HTERT RPE-1 (cell line): ENCODE measurements around the gene ZBTB22.
"Not testable (repeated sequence)": the region's sequence is repeated elsewhere in the genome, so short reads cannot be mapped to it uniquely, and the experiment has no call there.

ENCODE experiments used
- in situ Hi-C: fragments of 300-500 bp; cut with MboI; formaldehyde crosslinking; loops from 4 replicates; pipeline ENCODE4 v1.14.3; 2020; ENCODE audit warnings: low sequenced_read_pairs

Gene ZBTB22

DNA sequence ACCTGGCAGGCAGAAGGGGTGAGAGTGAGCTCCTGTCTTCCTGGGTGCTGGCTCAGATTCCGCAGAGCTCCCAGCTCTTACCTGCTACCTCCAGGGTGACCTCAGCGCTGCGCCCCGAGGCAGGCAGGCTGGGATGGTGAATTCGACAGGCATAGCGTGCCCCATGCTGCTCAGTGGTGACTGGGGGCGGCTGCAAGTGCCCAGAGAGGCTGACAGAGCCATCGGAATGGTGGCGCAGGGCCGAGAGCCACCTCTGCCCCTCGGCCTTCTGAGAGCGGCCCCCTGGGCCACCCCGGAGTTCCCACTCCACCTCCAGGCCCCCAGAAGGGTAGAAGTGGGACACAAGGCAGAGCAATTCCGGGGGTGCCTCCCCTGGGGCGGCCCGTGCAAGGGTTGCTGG is 13.3 kb downstream of the ZBTB22 start:
- in situ Hi-C loops: no loop called here

DNA sequence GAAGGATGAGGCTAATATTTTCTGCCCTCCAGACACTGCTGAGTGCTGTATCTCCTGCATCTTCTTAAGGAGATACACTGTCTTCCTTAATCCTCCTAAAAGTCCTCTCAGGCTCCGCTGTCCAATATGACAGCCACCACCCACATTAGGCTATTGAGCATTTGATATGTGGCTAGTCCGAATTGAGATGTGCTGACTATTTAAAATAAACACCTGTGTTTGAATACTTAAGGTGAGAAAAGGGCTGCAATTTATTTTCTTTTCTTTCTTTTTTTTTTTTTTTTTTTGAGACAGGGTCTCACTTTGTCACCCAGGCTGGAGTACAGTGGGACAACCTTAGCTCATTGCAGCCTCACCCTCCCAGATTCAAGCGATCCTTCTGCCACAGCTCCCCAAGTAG is 15.7 kb downstream of the ZBTB22 start:
- in situ Hi-C loops: no loop called here

DNA sequence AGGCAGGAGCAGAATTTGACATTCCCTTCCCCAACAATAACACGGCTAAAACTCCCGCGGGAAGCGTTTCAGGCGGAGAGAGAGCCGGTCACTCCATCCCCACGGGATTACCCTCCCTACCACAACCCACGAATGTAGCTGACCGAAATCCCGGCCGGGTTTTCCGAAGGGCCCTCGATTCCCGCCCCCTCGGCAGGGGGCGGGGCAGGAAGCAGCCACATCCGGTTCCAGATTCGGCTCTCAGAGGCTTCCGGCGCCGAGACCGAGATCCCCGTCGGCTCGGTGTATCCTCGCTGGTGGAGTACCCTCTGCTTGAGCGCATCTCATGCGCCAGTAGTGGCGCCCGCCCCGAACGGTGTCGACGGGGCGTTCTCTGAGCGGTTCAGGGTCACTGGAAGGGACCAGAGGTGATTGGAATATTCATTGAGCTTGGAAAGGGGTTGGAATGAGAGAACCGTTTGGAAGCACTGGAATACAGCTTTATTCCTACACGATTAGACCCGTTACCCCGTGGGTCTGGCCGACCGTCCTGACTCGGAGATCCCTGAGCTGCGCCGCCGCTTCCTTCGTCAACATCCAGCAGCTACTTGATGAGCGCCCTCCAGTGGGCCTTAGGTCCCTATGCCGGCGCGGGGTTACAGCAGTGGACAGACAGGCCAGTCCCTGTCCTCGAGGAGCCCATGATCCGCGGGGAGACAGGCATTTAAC is 18.2 kb downstream of the ZBTB22 start:
- in situ Hi-C loops: no loop called here

DNA sequence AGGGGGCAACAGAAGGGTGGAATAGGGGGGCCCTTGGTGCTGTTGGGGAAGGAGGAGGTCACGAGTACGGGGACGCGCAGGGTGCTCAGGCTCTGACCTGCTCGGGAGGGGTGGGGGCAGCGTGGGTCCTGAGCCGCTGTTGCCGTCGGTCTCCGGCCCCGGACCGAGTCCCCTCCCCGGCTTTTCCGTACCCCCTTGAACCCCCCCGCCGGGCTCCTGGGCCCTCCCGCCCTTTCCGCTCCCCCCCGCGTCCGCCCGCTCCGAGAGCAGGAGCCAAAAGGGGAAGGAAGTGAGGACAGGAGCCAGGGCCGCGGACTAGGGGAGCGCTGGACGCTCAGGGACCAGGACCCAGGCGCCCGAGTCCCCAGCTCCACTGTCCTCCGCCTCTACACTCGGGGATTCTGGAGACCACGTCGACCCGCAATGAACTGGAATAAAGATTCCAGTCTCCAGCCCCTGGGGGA is 18.7 kb downstream of the ZBTB22 start, which contains the start of gene RGL2:
TSS of gene RGL2 (minus strand) at position 170 of the 464 bp plus-strand sequence. CDS start 332 bp downstream, outside the sequence.
- in situ Hi-C loops: no loop called here

DNA sequence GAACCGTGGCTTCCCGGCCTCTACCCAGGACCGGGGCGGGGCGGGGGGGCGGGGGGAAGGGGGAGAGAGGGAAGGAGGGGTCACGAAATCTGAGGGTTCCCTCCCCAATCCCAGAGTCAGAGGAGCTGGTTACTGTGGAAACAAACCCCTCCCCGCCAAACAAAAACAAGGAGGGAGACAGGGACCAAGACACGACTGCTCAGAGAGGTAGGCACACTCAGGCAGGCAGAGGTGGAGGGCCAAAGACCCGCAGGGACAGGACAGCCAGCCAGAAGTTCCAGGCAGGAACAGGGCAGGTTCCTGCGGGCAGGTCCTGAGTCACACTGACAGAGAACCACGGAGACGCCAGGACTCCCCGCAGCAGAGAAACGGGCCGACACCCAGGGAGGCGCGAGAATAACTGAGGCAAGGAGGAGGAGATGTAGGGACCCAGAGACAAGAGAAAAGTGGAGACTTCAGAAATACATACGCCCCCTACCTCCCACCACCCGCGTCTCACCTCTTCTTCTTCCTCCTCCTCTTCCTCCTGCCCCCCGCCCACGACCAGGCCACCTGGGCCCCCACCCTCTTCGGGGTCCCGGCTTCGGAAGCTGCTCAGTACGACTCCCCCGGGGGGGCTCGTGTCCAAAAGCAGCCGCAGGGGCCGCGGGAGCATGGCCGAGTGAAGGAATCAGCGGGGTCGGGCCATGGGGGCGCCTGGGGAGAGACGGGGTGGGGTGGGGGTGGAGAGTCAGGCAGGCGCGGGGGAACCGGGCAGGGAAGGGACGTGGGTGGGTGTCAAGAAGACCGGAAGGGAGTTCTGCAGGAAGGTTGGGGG is 19.4 kb downstream of the ZBTB22 start:
- in situ Hi-C loops: no loop called here

DNA sequence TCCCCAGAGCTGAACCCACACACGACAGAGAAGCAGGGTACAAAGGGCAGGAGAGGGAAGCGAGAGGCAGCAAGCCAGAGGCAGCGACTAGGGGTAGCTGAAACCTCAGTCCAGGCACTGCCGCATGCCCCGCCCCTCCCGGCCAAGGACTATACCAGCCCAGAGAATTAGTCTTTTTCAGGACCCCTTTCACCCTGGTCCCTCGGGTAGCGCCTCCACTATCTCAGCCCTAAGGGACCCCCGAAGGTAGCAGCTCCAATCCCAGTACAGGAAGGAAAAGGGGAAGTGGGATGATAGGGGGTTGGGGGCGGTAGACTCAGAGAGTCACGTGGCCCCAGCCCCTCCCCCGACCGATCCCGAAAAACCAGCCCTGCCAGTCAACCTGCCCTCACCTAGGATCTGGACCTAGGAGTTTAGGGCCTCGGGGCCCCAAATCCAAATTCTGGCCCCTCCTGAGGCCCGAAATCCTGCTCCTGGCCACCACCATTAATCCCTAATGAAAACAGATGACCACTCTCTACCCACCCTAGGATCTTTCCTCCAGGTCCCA is 20.1 kb downstream of the ZBTB22 start:
- in situ Hi-C loops: no loop called here

DNA sequence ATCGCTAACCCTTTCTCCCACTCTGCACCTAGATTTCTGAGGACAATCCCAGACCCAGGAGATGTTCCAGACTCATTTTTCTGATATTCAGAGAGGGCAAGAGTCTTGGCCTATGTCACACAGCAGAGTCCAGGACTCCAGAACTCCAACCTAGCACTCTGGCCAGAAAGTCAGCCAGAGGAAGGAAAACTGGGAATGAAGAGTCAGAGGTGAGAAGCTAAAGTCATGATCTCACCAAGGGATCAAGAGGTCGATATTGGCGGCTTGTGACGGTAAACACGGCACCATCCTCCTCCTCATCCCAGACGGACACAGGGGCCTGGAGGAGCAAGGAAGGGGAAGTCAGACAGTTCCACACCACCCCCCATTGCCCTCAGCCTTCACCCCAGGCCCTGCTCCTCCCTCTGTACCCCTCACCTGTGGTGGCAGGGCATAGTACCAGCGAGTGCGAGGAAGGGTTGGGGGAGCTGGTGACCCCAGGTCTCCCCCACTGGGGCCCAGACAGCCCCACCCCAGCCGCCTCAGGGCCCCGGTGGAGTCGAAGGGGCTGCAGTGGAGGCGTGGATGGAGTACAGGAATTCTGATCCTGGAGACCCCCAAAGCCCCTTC is 20.6 kb downstream of the ZBTB22 start:
- in situ Hi-C loops: no loop called here

DNA sequence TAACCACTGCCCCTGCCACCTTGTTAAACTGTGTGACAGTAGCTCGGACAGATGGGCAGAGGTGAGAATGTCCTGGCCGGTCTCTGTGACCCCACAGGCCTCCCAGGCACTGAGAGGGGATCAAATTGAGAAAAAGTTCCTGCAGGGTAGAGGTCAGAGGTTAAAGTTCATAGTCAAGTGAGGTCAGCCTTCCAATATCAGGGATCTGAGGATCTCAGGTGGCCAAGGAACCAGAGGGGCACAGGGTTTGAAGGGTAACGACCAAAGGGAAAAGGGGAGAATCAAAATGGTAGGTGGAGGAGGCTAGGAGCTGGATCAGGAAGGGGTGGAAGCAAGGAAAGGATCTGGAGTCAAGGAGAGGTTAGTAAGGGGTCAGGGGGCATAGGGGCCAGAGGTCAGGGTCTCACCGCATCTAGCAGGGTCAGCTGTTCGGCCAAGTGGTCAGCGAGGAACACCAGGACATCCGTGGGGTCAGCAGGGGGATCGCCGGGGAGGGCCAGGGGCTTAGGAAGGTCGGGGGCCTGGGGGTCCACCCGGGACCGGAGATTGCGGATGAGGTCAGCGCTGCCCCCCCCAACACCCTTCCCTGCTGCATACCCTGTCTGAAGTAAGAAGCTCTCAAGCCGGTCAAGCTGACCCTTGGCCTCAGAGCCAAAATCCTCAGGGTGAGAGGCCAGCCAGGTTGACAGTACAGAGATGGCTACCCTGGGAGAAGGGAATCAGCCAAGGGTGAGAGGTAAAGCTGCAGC is 21.7 kb downstream of the ZBTB22 start:
- in situ Hi-C loops: no loop called here

DNA sequence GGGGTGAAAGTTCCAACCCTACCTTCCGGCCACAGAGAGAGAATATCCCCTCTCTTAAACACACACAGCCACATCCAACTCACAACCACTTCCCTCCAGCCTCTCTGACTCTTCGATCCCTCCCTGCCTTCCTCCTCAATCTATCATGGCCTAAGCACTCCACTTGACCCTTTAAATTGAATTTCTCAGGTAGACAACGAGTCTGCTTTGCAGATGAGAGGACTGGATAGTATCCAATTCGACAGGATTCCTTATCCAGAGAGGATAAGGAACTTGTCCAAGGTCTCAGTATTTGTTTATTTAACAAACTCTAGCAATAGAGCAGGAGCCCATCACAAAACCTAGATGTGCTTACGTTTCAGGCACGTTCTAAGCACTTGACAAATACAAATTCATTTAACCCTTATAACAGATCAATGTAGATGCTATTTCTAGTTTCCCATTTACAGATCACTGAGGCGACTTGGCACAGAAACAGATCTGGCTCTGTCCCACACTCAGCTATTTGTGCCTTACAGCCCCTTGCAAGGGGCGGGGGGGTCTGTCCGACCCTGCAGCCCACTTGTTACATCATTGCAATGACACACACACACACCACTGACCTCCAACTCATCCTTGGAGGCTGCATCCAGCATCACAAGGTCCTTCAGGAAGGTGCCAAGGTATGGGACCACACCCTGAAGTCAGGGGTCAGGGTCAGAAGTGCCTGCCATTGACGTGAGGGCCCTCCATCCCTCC is 23.3 kb downstream of the ZBTB22 start:
- in situ Hi-C loops: no loop called here

DNA sequence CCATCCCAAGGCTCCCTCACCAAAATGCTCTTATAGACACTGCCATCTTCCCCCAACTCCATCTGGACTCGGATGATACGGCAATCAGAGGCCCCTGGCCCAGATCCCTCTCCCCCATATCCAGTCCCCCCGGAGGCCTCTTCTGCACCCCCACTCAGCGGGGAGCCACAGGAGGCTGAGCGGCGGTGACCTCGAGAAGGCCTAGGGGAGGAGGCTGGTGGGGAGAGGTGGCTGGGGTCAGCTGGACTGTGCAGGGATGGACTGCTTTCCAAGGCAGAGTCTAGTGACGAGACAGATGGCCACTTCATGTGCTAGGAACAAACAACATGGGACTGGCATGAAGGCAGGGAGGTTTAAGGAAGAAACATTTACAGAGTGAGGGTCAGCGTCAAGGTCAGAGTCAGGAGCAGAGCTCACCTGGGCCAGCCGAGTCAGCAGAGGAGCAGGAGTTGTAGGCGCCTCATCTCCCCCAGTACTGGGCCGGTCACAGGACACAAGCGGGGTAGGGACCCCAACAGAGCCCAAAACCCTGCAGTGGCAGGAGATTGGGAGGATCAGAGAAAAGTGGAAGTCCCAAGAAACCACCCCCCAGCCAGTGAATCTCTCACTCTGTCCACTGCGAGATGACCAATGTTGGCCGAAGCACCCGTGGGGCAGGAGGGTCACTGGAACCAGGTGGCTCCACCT is 24.4 kb downstream of the ZBTB22 start:
- in situ Hi-C loops: no loop called here

DNA sequence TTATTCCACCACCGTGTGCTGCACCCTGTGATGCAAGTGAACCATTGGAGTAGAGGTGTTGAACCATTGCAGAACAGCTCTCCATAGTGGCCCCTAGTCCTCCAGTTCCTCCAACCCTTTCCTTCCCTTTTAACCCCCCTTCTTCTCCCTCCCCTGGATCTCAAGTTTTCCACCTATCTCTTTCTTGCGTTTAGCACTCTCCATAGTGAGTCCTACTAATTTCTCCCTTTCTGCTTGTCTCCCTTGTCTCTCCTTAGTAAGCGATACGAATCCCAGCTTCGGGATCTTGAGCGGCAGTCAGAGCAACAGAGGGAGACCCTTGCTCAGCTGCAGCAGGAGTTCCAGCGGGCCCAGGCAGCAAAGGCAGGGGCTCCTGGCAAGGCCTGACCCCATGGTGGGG is 27.1 kb downstream of the ZBTB22 start:
- in situ Hi-C loops: no loop called here

DNA sequence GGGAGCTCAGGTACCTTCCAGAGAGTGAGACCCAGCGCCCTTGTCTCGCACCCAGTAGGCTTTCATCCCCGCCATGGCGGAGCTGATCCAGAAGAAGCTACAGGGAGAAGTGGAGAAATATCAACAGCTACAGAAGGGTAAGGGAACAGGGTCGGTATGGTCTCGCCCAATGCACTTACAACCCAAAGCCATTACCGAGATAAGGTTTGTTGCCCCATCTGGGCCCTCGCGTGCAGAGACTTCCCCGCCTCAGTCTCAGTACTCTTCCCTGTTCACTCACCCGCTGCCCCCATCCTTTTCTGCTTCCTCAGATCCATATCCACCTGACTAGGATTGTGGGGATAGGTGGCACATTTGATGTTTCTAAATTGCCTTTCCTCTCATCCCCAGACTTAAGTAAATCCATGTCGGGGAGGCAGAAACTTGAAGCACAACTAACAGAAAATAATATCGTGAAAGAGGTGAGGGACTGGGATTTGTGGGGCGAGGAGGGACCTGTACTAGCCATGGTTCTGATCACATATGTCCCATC is 27.7 kb downstream of the ZBTB22 start:
- in situ Hi-C loops: no loop called here

DNA sequence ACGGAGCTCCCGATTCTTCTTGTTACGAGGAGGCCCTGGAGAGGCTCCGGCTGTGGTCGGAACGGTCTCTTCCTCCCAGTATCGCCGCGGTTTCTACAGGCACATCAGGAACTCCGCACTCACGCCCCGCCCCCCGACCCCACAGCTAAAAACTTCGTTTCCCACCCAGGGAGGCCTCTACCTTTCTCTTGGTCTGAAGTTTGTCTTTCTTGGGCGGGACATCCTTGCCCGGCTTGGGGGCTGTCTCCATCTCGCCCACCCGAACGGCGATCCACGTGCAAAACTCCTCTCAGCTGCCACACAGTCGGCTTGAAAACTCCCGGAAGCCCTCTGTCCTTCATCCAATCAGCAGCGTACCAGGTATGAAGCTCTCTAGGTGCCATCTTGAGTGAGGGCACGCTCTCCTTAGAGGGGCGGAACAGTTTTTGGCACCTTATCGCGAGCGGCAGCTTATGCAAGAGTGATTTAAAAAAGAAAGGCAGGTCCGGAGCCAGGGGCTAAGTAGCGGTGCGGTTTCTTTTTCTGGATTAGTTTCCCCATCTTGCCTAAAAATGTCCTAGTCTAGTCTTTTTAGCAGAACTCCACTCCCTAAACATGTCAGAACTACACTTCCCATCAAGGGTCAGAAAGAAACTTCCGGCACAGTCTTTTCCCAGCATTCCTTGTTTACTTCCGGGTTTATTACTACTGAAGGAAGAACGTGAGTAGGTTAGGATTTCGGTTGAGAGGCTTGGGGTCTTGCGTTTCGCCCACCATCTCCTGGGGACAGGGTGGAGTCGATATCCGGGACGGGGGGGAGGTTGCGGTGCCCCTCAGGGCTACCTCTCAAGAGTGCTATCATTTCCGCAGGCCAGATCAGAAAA is 28.4 kb downstream of the ZBTB22 start, which contains the start of the genes PFDN6 and WDR46:
TSS of gene PFDN6 (plus strand) at position 681 of the 863 bp plus-strand sequence. CDS start 256 bp downstream, outside the sequence.
TSS of gene WDR46 (minus strand) at position 319 of the 863 bp plus-strand sequence. CDS start at position 250, 69 bp downstream.
- in situ Hi-C loops: no loop called here

DNA sequence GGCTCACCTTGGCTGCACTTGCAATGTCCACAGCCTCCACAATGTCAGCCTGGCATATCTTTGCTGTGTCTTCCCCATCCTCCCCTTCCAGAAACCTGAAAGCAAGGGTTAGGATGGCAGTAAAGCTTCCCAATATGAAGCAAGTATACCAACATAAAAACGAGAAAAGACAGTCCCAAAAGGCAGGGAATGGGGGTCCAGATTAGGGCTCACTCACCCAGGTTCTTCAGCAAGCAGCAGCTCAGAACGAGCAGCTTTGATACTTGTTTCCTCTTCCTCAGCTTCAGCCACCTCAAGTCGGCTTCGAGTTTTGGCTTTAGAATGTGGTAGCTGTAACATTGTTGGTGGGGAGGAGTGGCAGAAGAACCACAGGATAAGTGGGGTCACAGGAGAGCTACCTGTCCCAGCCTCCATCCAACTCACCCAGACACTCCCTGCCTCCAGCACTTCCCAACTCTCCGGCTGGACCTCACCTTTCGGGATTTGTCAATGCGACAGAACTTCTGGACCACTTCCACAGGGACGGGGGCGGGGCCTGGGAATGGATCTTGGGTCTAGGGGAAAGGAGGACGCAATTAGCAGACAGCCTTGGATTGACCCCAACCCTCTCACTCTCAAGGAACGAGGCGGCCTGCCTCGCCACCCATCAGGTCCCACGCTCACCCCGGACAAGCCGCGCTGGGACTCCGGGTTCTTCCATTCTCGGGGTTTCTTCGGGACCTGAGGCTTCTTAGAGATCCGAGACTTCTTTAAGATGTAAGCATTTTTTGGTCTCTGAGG is 29.2 kb downstream of the ZBTB22 start:
- in situ Hi-C loops: no loop called here

DNA sequence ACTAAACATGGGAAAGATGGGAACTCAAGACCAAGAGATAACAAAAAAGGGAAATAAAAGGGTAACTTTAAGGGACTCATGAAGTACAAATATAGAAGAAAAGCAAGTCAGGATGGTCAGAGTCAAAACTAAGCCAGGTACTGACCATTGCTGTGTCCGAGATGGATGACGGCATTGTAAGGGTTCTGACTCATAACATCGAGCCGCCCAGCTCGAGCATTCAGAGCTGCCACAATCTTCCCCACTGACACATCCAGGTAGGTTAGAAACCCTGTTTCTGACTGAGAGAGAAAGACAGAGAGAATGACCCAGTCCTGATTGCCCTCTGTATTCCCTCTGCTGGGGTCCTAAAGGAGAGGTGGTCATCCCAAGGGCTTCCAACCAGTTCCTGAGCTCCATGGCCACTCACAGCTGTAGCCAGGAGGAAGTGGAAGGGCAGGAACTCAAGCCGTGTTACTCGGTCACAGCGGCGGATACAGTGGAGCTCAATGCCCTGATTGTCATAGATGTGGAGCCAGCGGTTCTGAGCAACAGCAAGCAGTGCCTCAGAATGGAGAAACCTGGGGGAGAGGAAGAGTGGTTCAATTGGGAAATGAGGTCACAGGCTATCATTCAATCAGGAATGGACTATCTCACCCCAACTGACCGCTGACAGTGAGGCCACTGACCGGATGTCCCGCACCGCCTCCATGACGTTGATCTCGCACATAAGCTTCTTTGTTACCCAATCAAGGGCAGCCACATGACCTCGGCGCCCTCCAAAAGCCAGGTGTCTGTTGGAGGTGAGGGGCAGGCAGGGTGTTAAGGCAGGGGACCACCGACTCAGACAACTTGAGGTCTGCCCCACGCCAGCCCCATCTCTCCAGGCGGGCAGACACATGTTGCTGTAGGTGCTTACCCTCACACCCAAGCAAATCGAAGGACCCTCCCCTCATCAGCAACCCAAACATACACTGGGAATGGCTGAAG is 30.3 kb downstream of the ZBTB22 start:
- in situ Hi-C loops: no loop called here

DNA sequence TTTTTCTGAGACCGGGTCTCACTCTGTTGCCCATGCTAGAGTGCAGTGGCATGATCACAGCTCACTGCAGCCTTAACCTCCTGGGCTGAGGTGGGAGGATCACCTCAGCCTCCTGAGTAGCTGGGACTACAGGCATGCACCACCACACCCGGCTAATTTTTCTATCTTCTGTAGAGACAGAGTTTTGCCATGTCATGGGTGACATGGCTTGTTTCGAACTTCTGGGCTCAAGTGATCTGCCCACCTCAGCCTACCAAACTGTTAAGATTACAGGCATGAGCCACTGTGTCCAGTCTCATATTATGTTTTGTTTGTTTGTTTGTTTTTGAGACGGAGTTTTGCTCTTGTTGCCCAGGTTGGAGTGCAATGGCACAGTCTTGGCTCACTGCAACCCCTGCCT is 32.3 kb downstream of the ZBTB22 start:
- in situ Hi-C loops: not testable (repeated sequence)
